HG03432 (cell line): ENCODE results near the gene PON2.
"Not testable (repeated sequence)": the region's sequence is repeated elsewhere in the genome, so short reads cannot be mapped to it uniquely, and the experiment has no call there.

ENCODE experiments used
- ATAC-seq: cut with Tn5 transposase; IDR thresholded peaks from one replicate; pipeline ENCODE4 v1.9.1; 2021; ENCODE audit warnings: mild to moderate bottlenecking, moderate library complexity; ENCODE audit not compliant: unreplicated experiment

PON2 gene

GRCh38 chr7:95407751-95408150, 27.1 kb downstream of the PON2 start:
- ATAC-seq = no peak

GRCh38 chr7:95405800-95406199, 29.0 kb downstream of the PON2 start:
- no peak for ATAC-seq

GRCh38 chr7:95405208-95405607, 29.6 kb downstream of the PON2 start:
- no peak for ATAC-seq

- ATAC-seq = no peak
Observed at GRCh38 chr7:95404316-95404865, 30.4 kb downstream of the PON2 start.

- ATAC-seq = no peak
Observed at GRCh38 chr7:95398155-95398940, 36.5 kb downstream of the PON2 start.

GRCh38 chr7:95397381-95397780, 37.4 kb downstream of the PON2 start:
- ATAC-seq = no peak

- ATAC-seq = peak; percentile 61
Observed at GRCh38 chr7:95396136-95397032, 38.4 kb downstream of the PON2 start, which contains the start of gene PON3. Gene PON3 (minus strand): TSS chr7:95396375. CDS start chr7:95396350, 25 bp downstream.

- ATAC-seq = no peak
Observed at GRCh38 chr7:95395755-95396135, 39.1 kb downstream of the PON2 start.

GRCh38 chr7:95394370-95394769, 40.5 kb downstream of the PON2 start:
- no peak for ATAC-seq

- ATAC-seq = no peak
Observed at GRCh38 chr7:95391761-95392160, 43.1 kb downstream of the PON2 start.

GRCh38 chr7:95389516-95389915, 45.3 kb downstream of the PON2 start:
- ATAC-seq = no peak

- not testable (repeated sequence) for ATAC-seq
Observed at GRCh38 chr7:95379457-95379856, 55.4 kb downstream of the PON2 start.

GRCh38 chr7:95376632-95377400, 58.0 kb downstream of the PON2 start:
- ATAC-seq = no peak

GRCh38 chr7:95375591-95376257, 59.1 kb downstream of the PON2 start:
- no peak for ATAC-seq

GRCh38 chr7:95373323-95373722, 61.5 kb downstream of the PON2 start:
- ATAC-seq = no peak

- ATAC-seq = no peak
Observed at GRCh38 chr7:95368235-95368634, 66.6 kb downstream of the PON2 start.

- no peak for ATAC-seq
Observed at GRCh38 chr7:95367606-95368005, 67.2 kb downstream of the PON2 start.

GRCh38 chr7:95365151-95365550, 69.7 kb downstream of the PON2 start:
- ATAC-seq = no peak

GRCh38 chr7:95357623-95358022, 77.2 kb downstream of the PON2 start:
- ATAC-seq = no peak
